GM23338 (cell line): ENCODE results near the gene SGK1. TPM values are rescaled to one million over a fixed set of nuclear protein-coding genes. Genes with fewer than 3 reads are reported as not detected.

Experiments
- ATAC-seq: fragments of 200-7000 bp; cut with Tn5 transposase; 3 replicates; pipeline ENCODE4 v1.9.1; 2020
- DNase-seq: peaks from one replicate; pipeline ENCODE4 v3.0.0-alpha.2; 2015; ENCODE audit warnings: low spot score
- H2AFZ ChIP-seq: fragments of 200-600 bp; sonication (generic); 2 replicates; pipeline ENCODE4 v1.8.0; 2016; ENCODE audit warnings: antibody characterized with exemption, mild to moderate bottlenecking, moderate library complexity
- H3F3A ChIP-seq: fragments of 200-600 bp; sonication (generic); replicated peaks from 2 replicates; pipeline ENCODE4 v1.8.0; 2017; ENCODE audit warnings: antibody characterized with exemption, mixed run types, low read depth
- H3K27ac ChIP-seq: fragments of 200-600 bp; sonication (generic); 2 replicates; pipeline ENCODE4 v1.6.1; 2016; ENCODE audit warnings: low read depth
- H3K27me3 ChIP-seq: fragments of 200-600 bp; sonication (generic); 2 replicates; pipeline ENCODE4 v1.8.0; 2016; ENCODE audit warnings: mild to moderate bottlenecking, mixed run types, moderate library complexity; ENCODE audit not compliant: insufficient read depth
- H3K36me3 ChIP-seq: fragments of 200-600 bp; sonication (generic); 2 replicates; pipeline ENCODE4 v1.8.0; 2016; ENCODE audit warnings: mild to moderate bottlenecking; ENCODE audit not compliant: insufficient read depth
- H3K4me1 ChIP-seq: fragments of 200-600 bp; sonication (generic); 2 replicates; pipeline ENCODE4 v1.8.0; 2016; ENCODE audit warnings: mild to moderate bottlenecking, moderate library complexity; ENCODE audit not compliant: insufficient read depth
- H3K4me2 ChIP-seq: fragments of 200-600 bp; sonication (generic); 2 replicates; pipeline ENCODE4 v1.7.1; 2017; ENCODE audit warnings: mixed run types
- H3K4me3 ChIP-seq: fragments of 200-600 bp; sonication (generic); 2 replicates; pipeline ENCODE4 v1.6.1; 2016; ENCODE audit warnings: mixed run types
- H3K79me2 ChIP-seq: fragments of 200-600 bp; sonication (generic); replicated peaks from 2 replicates; pipeline ENCODE4 v1.8.0; 2017; ENCODE audit warnings: mild to moderate bottlenecking; ENCODE audit not compliant: insufficient read depth
- H3K9me2 ChIP-seq: fragments of 200-600 bp; sonication (generic); 2 replicates; pipeline ENCODE4 v1.8.0; 2017; ENCODE audit not compliant: insufficient read depth
- H4K20me1 ChIP-seq: fragments of 200-600 bp; sonication (generic); replicated peaks from 2 replicates; pipeline ENCODE4 v1.8.0; 2017; ENCODE audit warnings: mild to moderate bottlenecking; ENCODE audit not compliant: insufficient read depth
- H3K27ac Mint-ChIP-seq: 2 replicates; pipeline ENCODE4 v1.8.0; 2020; ENCODE audit warnings: inconsistent platforms, mild to moderate bottlenecking, moderate library complexity, mixed read lengths
- H3K27me3 Mint-ChIP-seq: 3 replicates; pipeline ENCODE4 v1.8.0; 2022; ENCODE audit warnings: low read depth, mild to moderate bottlenecking, moderate library complexity, mixed read lengths, inconsistent platforms; ENCODE audit not compliant: insufficient read depth, poor library complexity
- H3K36me3 Mint-ChIP-seq: 3 replicates; pipeline ENCODE4 v1.8.0; 2021; ENCODE audit warnings: low read depth, mild to moderate bottlenecking, inconsistent platforms, moderate library complexity, mixed read lengths
- H3K4me1 Mint-ChIP-seq: 3 replicates; pipeline ENCODE4 v1.8.0; 2020; ENCODE audit warnings: mild to moderate bottlenecking, inconsistent platforms, mixed read lengths
- H3K4me3 Mint-ChIP-seq: 3 replicates; pipeline ENCODE4 v1.8.0; 2021; ENCODE audit warnings: moderate library complexity, mild to moderate bottlenecking, inconsistent platforms, mixed read lengths
- H3K9me3 Mint-ChIP-seq: 3 replicates; pipeline ENCODE4 v1.8.0; 2020; ENCODE audit warnings: moderate library complexity, mild to moderate bottlenecking, inconsistent platforms, mixed read lengths
- CREB1 ChIP-seq: fragments of 250-450 bp; sonication (Bioruptor Pico); IDR thresholded peaks from 2 replicates; pipeline ENCODE4 v1.5.0; 2020; ENCODE audit warnings: low read depth, mild to moderate bottlenecking, moderate library complexity
- EZH2 ChIP-seq: fragments of 200-600 bp; sonication (generic); IDR thresholded peaks from one replicate; pipeline ENCODE4 v1.8.0; 2017; ENCODE audit warnings: antibody characterized with exemption, mild to moderate bottlenecking, low read depth; ENCODE audit not compliant: unreplicated experiment
- EZH2phosphoT487 ChIP-seq: fragments of 200-600 bp; sonication (generic); IDR thresholded peaks from one replicate; pipeline ENCODE4 v1.8.1; 2018; ENCODE audit warnings: antibody characterized with exemption; ENCODE audit not compliant: unreplicated experiment
- POLR2AphosphoS5 ChIP-seq: IDR thresholded peaks from 2 replicates; pipeline ENCODE4 v1.6.1; 2016; ENCODE audit warnings: antibody characterized with exemption, low read depth
- STAT1 ChIP-seq: IDR thresholded peaks from one replicate; pipeline ENCODE4 v1.6.1; 2016; ENCODE audit warnings: antibody characterized with exemption; ENCODE audit not compliant: unreplicated experiment
- ZNF114 ChIP-seq: fragments of 250-450 bp; sonication (Bioruptor Pico); IDR thresholded peaks from 2 replicates; pipeline ENCODE4 v1.5.0; 2020; ENCODE audit warnings: mild to moderate bottlenecking, moderate library complexity
- ZNF331 ChIP-seq: fragments of 250-450 bp; sonication (Bioruptor Pico); IDR thresholded peaks from 2 replicates; pipeline ENCODE4 v1.5.0; 2020; ENCODE audit warnings: low read depth, mild to moderate bottlenecking, moderate library complexity
- polyA plus RNA-seq: library from polyadenylated mRNA; unstranded; fragments of >200 nt; fragmentation: Nextera tagmentation; extraction: Ambion mirVana; gene quantifications from 2 replicates; pipeline ENCODE4 v1.2.1, GENCODE V29; 2016
- total RNA-seq: library from RNA; depleted of rRNA; stranded (reverse); fragments of >200 nt; shearing (Covaris generic); gene quantifications from 2 replicates; pipeline ENCODE4 v1.2.3, GENCODE V29; 2014
- TF ChIP-seq, protein P1 (sequence below): fragments of 250-450 bp; sonication (Bioruptor Pico); IDR thresholded peaks from 2 replicates; pipeline ENCODE4 v1.5.0; 2020; ENCODE audit warnings: mild to moderate bottlenecking, moderate library complexity
- TF ChIP-seq, protein P2 (sequence below): IDR thresholded peaks from 2 replicates; pipeline ENCODE4 v1.6.1; 2016; ENCODE audit warnings: antibody characterized with exemption

Gene SGK1
- total and polyA plus RNA-seq, 2 experiments from 2014 or later, result 16.3 to 37.2 TPM

DNA sequence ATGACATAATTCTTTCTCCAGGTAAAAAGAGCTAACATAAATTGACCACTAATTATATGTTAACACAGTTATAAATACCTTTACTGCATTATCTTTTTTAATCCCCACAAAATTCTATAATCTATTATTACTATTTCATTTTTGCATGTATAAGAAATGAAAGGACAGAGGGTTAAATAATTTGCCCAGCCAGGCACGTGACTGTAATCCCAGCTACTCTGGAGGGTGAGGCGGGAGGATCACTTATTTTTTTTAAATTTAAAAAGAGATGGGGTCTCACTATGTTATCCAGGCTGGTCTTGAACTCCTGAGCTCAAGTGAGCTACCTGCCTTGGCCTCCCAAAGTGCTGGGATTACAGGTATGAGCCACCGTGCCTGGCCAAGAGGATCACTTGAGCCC is 121.9 kb downstream of the SGK1 start:
- no peak overlapping the region for H3K27ac Mint-ChIP-seq
- Histone ChIP-seq H3K36me3 (no peaks in the 10 kb centered on the region), H3K4me3 (no peak overlapping the region), H3K9me2 (no peaks in the 10 kb centered on the region), H3F3A (no peaks in the 10 kb centered on the region), H3K4me1 (peaks cover 24% of the 10 kb centered on the region), H3K79me2 (no peaks in the 10 kb centered on the region), H4K20me1 (no peaks in the 10 kb centered on the region), H3K27ac (no peak overlapping the region), H3K27me3 (no peaks in the 10 kb centered on the region), H3K4me2 (no peak overlapping the region), H2AFZ (no peak overlapping the region)
- H3K4me3 Mint-ChIP-seq, result no peak overlapping the region
- H3K27me3 Mint-ChIP-seq, result peaks cover 9% of the 10 kb centered on the region
- no peaks in the 10 kb centered on the region for H3K36me3 Mint-ChIP-seq
- no peak for TF ChIP-seq ZNF114 (CRISPR knock-in tag)
- no peak for TF ChIP-seq CREB1 (CRISPR knock-in tag)
- TF ChIP-seq, protein P1, sequence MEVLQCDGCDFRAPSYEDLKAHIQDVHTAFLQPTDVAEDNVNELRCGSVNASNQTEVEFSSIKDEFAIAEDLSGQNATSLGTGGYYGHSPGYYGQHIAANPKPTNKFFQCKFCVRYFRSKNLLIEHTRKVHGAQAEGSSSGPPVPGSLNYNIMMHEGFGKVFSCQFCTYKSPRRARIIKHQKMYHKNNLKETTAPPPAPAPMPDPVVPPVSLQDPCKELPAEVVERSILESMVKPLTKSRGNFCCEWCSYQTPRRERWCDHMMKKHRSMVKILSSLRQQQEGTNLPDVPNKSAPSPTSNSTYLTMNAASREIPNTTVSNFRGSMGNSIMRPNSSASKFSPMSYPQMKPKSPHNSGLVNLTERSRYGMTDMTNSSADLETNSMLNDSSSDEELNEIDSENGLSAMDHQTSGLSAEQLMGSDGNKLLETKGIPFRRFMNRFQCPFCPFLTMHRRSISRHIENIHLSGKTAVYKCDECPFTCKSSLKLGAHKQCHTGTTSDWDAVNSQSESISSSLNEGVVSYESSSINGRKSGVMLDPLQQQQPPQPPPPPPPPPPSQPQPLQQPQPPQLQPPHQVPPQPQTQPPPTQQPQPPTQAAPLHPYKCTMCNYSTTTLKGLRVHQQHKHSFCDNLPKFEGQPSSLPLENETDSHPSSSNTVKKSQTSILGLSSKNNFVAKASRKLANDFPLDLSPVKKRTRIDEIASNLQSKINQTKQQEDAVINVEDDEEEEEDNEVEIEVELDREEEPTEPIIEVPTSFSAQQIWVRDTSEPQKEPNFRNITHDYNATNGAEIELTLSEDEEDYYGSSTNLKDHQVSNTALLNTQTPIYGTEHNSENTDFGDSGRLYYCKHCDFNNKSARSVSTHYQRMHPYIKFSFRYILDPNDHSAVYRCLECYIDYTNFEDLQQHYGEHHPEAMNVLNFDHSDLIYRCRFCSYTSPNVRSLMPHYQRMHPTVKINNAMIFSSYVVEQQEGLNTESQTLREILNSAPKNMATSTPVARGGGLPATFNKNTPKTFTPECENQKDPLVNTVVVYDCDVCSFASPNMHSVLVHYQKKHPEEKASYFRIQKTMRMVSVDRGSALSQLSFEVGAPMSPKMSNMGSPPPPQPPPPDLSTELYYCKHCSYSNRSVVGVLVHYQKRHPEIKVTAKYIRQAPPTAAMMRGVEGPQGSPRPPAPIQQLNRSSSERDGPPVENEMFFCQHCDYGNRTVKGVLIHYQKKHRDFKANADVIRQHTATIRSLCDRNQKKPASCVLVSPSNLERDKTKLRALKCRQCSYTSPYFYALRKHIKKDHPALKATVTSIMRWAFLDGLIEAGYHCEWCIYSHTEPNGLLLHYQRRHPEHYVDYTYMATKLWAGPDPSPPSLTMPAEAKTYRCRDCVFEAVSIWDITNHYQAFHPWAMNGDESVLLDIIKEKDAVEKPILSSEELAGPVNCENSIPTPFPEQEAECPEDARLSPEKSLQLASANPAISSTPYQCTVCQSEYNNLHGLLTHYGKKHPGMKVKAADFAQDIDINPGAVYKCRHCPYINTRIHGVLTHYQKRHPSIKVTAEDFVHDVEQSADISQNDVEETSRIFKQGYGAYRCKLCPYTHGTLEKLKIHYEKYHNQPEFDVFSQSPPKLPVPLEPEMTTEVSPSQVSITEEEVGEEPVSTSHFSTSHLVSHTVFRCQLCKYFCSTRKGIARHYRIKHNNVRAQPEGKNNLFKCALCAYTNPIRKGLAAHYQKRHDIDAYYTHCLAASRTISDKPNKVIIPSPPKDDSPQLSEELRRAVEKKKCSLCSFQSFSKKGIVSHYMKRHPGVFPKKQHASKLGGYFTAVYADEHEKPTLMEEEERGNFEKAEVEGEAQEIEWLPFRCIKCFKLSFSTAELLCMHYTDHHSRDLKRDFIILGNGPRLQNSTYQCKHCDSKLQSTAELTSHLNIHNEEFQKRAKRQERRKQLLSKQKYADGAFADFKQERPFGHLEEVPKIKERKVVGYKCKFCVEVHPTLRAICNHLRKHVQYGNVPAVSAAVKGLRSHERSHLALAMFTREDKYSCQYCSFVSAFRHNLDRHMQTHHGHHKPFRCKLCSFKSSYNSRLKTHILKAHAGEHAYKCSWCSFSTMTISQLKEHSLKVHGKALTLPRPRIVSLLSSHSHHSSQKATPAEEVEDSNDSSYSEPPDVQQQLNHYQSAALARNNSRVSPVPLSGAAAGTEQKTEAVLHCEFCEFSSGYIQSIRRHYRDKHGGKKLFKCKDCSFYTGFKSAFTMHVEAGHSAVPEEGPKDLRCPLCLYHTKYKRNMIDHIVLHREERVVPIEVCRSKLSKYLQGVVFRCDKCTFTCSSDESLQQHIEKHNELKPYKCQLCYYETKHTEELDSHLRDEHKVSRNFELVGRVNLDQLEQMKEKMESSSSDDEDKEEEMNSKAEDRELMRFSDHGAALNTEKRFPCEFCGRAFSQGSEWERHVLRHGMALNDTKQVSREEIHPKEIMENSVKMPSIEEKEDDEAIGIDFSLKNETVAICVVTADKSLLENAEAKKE (CRISPR knock-in tag), result no peak
- no peak for TF ChIP-seq STAT1
- TF ChIP-seq ZNF331, result no peak
- TF ChIP-seq, protein P2, sequence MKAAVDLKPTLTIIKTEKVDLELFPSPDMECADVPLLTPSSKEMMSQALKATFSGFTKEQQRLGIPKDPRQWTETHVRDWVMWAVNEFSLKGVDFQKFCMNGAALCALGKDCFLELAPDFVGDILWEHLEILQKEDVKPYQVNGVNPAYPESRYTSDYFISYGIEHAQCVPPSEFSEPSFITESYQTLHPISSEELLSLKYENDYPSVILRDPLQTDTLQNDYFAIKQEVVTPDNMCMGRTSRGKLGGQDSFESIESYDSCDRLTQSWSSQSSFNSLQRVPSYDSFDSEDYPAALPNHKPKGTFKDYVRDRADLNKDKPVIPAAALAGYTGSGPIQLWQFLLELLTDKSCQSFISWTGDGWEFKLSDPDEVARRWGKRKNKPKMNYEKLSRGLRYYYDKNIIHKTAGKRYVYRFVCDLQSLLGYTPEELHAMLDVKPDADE, result no peak
- TF ChIP-seq EZH2phosphoT487, result no peak
- no peak for TF ChIP-seq POLR2AphosphoS5
- TF ChIP-seq EZH2, result no peak
- H3K4me1 Mint-ChIP-seq, result peaks cover 22% of the 10 kb centered on the region; the same call in 2 of the 3 replicates
- DNase-seq (no peak), ATAC-seq (no peak)
- no peaks in the 10 kb centered on the region for H3K9me3 Mint-ChIP-seq
